Measurements from ENCODE around the gene LMTK2.

The LMTK2 gene

DNA sequence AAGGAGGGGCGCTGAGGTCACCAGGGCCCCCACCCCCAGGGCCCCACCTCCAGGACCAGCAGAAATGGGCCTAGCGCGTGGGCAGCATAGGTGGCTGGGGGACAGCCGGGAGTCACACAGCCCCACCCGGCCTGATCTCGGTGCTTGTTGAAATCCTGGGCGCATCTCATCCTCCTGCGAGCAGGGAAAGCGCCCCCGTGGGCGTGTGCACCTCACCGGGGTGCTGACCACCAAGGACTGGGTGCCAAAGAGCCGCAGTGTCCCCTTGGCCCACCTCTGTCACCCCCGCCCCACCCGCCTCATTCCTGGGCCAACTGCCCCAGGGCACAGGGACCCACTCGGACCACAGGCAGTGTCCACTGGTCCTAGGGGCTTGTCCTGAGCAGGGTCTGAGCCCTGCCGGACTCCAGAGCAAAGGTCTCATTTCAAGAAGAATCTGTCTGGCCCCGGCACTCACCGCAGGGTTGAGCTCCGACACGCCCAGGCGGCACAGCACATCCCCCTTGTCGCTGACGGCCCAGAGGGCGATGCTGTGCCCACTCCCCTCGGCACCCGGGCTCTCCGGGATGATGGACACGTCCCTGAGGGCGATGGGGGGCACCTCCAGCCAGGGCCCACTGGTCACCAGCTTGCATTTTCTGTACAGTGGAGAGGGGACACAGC, 116.0 kb downstream of the LMTK2 start:
- no peak for DNase-seq

DNA sequence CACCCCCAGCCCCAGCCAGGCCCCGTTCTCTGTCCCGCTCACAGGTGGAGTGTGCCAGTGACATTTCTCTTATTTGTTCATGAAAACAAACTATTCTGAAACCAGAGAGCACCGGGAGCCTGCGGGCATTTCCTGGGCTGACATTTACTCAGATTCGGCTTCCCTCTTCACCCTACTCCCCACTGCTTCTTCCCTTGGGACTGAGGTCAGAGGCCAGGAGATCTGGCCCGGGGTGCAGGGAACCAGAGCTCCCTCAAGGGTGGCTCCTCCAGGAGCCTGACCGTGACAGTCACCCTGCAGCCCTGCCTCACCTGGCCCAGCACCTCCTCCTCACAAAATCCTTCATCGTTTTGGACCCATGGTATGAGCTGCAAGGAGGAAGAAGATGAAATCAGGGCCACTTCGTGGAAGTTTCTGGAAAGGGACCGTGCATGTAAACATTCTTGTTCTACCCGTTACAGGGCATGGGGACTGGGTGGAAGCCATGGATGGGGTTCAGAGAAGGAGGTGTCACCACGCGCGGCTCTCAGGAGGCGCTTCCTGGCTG, 116.8 kb downstream of the LMTK2 start:
- DNase-seq, result no peak

DNA sequence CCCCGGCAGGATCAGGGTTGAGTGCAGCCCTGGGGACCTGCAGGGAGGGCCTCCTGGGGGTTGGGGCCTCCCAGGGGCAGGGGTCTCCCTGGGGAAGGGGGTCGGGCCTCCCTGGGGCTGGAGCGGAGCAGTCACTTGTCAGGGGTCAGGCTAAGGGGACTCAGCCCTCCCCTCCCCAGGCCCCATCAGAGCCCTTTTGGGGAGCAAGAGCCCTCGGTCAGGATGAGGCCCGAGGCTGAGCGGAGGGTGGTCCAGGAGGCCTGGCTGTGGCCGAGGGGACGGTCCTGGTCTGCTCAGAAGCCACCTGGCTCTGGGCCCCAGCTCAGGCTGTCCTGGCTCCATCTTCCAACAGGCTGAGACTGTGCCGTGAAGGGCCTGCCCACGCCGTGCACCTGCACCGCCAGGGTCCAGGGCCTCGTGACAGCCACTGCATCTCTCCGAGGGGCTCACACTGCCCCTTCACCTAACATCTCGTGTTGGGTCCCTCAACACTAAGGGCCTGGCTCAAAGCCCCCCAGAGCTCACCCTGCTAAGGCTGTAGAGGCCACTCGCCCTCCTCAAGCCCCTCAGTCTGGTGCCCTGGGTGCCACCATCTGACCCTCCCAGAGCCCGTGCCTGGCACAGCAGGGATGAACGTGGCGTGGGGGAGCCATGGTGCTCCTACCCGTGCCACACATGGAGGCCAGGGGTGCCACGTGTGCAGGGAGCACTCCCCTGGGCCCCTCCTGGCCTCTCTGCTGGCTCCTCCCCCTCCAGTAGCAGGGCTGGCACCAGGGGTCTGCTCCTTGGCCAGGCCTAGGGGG, 117.4 kb downstream of the LMTK2 start:
- no peak for DNase-seq

GRCh38 chr7:98224701-98225181, 118.1 kb downstream of the LMTK2 start:
- no peak for DNase-seq

DNA sequence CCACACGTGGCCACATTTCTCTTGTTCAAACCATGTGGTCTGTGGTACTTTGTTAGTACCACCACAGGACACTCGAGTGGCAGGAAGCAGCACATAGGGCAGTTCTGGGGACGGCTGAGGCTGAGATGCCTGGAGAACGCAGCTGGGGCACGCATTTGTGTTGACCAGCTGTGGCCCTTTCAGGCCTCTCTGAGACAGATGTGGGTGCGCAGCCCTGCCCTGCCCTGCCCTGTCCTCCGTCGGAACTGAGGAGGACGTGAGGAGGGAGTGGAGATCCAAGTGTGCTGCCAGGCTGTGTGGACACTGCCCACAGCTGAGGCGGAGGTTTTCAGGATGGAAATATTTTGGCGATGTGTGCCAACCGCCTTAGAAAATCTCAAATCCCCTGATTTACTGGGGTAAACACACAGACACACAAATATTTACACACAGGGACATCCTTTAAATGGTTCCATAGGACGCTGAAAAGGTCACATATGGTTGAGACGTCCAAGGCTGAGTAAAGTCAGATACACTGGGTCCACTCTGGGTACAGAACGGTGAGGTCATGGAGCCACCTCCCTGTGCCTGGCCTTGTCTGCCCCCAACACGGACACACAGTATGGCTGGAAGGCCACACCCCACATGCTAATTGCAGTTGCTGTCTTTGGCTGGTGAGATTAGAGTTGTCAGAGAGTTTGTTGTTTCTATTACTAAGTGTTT, 119.4 kb downstream of the LMTK2 start:
- DNase-seq, result no peak

GRCh38 chr7:98227939-98228338, 121.3 kb downstream of the LMTK2 start:
- no peak for DNase-seq

DNA sequence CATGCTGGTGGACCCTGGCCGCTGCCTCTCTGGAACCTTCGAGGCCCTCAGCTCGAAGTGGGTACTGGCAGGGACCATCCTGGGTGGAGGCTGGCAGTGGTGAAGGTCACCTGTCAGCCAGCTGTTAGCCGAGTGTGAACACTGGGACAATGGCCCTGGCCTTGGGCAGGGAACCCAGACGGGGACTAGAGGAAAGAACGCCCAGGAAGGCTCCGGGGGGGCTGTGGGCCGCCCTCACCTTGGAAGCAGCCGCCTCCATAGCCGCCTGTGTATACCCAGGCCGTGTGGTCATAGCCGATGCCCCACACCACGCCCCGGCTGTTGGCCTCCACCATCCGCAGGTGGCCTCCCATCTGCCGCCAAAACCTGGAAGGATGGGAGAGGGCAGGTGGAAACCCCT, 122.1 kb downstream of the LMTK2 start:
- no peak for DNase-seq

DNA sequence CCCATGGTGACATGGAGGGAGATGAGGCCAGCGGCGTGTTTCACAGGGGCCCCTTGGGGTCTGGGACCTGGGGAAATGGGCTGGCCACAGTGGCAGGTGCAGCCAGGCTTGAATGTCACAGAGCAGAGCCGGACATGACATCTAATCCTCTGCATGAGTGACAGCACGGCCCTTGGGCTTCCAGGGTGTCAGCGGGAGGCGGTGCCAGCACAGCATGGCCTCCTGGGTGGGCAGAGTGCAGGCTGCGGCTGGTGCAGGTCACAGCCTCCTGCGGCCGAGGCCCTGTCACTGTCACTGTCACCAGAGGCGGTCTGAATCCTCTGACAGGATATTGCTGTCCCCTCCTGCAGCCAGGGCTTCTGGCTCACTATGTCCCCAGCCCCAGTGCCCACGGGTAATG, 122.8 kb downstream of the LMTK2 start:
- no peak for DNase-seq

- no peak for DNase-seq
Observed at GRCh38 chr7:98229991-98230745, 123.5 kb downstream of the LMTK2 start.

DNA sequence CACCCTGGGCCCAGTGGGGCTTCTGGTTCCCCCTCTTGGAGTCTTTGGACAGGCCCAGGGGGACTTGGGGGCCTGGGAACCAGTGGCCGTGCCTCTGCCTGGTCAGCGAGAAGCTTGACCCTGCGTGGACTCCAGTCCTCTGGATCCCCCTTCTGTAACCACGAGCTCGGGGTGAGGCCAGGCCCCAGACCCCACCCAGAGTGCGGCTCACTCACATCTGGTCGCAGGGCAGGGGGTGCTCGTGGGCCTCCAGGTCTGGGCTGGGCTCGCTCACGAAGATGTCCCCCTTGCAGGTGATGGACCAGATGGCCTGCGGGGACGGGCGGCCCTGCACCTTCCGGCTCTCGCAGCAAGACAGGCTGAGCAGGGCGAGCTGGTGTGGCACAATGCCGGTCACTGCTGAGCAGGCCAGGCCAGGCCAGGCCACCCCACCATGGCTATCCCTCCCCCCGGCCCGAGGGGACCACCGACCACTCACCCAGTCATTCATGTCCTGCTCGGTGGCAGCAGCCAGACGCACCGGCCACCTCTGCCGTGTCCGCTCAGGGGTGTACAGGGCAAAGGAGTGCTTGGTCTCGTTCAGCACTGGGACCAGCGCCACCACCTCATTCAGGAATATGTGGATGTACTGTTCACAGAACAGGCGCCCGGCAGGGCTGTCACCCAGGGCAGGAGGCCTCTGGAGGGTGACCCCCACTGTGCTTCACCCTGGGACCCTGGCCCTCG, 124.2 kb downstream of the LMTK2 start:
- DNase-seq, result no peak

DNA sequence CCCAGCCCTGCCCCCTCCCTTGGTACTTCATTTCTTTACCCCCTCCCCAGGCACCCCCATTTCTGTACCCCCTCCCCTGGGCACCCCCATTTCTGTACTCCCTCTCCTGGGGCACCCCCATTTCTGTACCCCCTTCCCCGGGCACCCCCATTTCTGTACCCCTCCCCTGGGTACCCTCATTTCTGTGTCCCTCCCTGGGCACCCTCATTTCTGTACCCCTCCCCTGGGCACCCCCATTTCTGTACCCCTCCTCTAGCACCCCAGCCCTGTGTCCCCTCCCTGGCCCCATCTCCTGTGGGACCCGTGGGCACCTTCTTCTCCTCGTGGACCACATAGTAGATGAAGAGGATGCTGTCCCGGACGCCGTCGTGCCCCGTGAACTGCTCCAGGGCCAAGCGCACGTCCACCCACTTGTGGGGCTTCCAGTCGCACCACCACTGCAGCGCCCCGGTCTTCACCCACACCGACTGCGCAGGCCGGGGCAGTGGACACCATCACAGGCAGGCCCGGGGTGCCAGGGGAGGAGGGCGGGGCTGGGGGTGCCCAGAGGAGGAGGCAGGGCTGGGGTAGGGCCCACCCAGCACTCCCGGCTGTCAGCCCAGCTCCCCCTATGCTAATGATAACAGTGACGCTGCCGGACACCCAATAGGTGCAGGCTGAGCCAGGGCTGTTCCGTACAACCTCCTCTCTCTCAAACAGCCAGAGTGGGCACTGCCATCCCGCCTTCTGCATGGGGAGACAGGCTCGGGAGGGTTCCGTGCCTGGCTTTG, 125.0 kb downstream of the LMTK2 start:
- DNase-seq, result no peak

GRCh38 chr7:98232263-98232585, 125.6 kb downstream of the LMTK2 start:
- no peak for DNase-seq

- no peak for DNase-seq
Observed at GRCh38 chr7:98232799-98233198, 126.1 kb downstream of the LMTK2 start.

DNA sequence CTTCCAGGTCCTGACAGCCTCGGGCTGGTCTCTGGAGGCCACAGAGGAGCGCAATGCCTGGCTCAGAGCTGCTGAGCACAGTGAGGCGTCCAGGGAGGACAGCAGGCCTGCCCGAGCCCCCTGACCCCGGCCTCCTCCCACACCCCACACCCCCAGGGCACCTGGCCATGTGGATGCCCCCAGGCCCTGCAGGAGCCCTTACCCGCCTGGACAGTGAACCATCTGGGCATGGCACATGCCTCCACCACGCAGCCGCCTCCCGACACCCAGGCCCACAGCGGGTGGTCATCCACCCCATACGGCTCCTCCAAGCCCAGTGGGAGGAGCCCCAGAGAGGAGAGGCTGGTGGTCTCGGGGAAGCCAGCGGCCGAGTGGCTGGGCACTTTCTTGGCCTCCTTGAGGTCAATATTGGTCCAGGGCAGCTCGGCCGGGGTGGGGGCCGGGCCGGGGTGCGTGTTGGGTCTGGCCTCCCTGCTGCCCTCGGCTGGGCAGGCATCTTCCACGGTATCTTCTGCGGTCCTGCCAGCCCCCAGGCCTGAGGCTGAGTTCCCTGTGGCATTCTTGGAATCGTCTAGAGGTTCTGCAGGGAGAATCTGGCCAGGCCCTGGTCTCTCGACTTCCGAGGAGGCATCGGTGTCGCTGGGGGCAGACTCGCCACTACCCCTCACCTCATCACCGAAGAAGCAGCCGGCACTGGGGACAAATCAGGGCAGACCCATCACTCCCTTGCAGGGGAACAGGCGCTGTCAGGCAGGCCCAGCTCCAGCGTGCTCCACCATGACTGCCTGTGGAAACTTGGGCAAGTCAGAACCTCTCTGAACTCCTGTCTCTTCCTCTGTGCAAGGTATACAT, 126.8 kb downstream of the LMTK2 start:
- no peak for DNase-seq

DNA sequence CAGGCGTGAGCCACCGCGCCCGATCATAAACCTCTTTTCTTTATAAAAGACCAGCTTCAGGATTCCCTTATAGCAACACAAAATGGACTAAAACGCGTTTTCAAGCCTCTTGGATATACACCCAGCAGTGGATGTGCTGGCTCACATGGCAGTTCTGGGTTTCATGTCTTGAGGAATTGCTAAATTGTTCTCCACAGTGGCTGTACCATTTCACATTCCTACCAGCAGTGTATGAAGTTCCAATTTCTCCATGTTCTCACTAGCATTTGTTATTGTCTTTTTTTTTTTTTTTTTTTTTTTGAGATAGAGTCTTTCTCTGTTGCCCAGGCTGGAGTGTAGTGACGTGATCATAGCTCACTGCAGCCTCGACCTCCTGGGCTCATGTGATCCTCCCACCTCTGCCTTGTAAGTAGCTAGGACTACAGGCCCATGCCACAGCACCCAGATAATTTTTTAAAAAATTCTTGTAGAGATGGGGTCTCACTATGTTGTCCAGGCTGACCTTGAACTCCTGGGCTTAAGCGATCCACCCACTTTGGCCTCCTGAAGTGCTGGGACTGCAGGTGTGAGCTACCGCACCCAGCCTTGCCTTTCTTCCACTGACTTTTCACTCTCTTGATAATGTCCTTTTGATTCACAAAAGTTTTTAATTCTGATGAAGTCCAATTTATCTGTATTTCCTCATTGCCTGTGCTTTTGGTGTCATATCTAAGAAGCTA, 127.9 kb downstream of the LMTK2 start:
- DNase-seq, result no peak

- no peak for DNase-seq
Observed at GRCh38 chr7:98235901-98236300, 129.2 kb downstream of the LMTK2 start.

GRCh38 chr7:98236355-98237185, 129.9 kb downstream of the LMTK2 start:
- DNase-seq, result no peak

- no peak for DNase-seq
Observed at GRCh38 chr7:98238076-98238475, 131.4 kb downstream of the LMTK2 start.

- DNase-seq, result no peak
Observed at GRCh38 chr7:98238976-98239375, 132.3 kb downstream of the LMTK2 start.
